Smooth muscle cell (in vitro differentiated cells): ENCODE measurements around the gene ADAMTS9. TPM values are rescaled to one million over a fixed set of nuclear protein-coding genes. Genes with fewer than 3 reads are reported as not detected.

ENCODE experiments used
- DNase-seq: peaks from one replicate; lab custom pipeline; 2025; ENCODE audit not compliant: unreplicated experiment; lab: John Stamatoyannopoulos, UW
- H2AFZ ChIP-seq: fragments of 200-600 bp; sonication (generic); 2 replicates; pipeline ENCODE4 v1.6.0; 2016; ENCODE audit warnings: antibody characterized with exemption, low read depth, mild to moderate bottlenecking
- H3F3A ChIP-seq: fragments of 200-600 bp; sonication (generic); 2 replicates; pipeline ENCODE4 v1.6.0; 2017; ENCODE audit warnings: antibody characterized with exemption, low read depth
- H3K27ac ChIP-seq: fragments of 200-600 bp; sonication (generic); 2 replicates; pipeline ENCODE4 v1.5.1; 2016; ENCODE audit warnings: low read depth, mild to moderate bottlenecking
- H3K27me3 ChIP-seq: fragments of 200-600 bp; sonication (generic); 2 replicates; pipeline ENCODE4 v1.6.1; 2016; ENCODE audit warnings: low read depth, mild to moderate bottlenecking
- H3K36me3 ChIP-seq: fragments of 200-600 bp; sonication (generic); 2 replicates; pipeline ENCODE4 v1.5.1; 2016; ENCODE audit warnings: low read depth
- H3K4me1 ChIP-seq: fragments of 200-600 bp; sonication (generic); 2 replicates; pipeline ENCODE4 v1.5.1; 2016; ENCODE audit warnings: low read depth
- H3K4me2 ChIP-seq: fragments of 200-600 bp; sonication (generic); 2 replicates; pipeline ENCODE4 v1.6.0; 2016; ENCODE audit warnings: mild to moderate bottlenecking
- H3K4me3 ChIP-seq: fragments of 200-600 bp; sonication (generic); 2 replicates; pipeline ENCODE4 v1.5.1; 2016; ENCODE audit warnings: mild to moderate bottlenecking
- H3K79me2 ChIP-seq: fragments of 200-600 bp; sonication (generic); 2 replicates; pipeline ENCODE4 v1.6.0; 2016; ENCODE audit warnings: low read depth, mild to moderate bottlenecking
- H3K9ac ChIP-seq: fragments of 200-600 bp; sonication (generic); 2 replicates; pipeline ENCODE4 v1.6.0; 2016; ENCODE audit warnings: low read depth
- H3K9me3 ChIP-seq: fragments of 200-600 bp; sonication (generic); replicated peaks from 2 replicates; pipeline ENCODE4 v1.5.1; 2016; ENCODE audit warnings: low read depth
- H4K20me1 ChIP-seq: fragments of 200-600 bp; sonication (generic); 2 replicates; pipeline ENCODE4 v1.6.0; 2016; ENCODE audit warnings: low read depth
- WGBS: methylation state at CpG from one replicate; pipeline ENCODE4 v1.1.7; 2016; ENCODE audit warnings: low lambda C conversion rate; 5-methylcytosine and 5-hydroxymethylcytosine counted together
- polyA plus RNA-seq: library from polyadenylated mRNA; unstranded; fragments of >200 nt; fragmentation: Nextera tagmentation; extraction: Ambion mirVana; gene quantifications from 2 replicates; pipeline ENCODE4 v1.2.1, GENCODE V29; 2016
- total RNA-seq: library from RNA; depleted of rRNA; stranded (reverse); fragments of >200 nt; gene quantifications from 2 replicates; pipeline ENCODE4 v1.2.3, GENCODE V29; 2014
- TF ChIP-seq, protein P1 (sequence below): fragments of 200-600 bp; sonication (generic); IDR thresholded peaks from 2 replicates; pipeline ENCODE4 v1.5.1; 2017; ENCODE audit warnings: borderline replicate concordance, mild to moderate bottlenecking, antibody characterized with exemption; ENCODE audit not compliant: insufficient read depth, poor library complexity, severe bottlenecking

ADAMTS9 gene
- total and polyA plus RNA-seq, 2 experiments from 2014 or later, result 18.7 to 66.6 TPM

- Histone ChIP-seq H3K79me2 (peaks cover 91% of the 10 kb centered on the region), H3K27me3 (no peaks in the 10 kb centered on the region), H3K27ac (peak overlapping the region; percentile 10), H3K36me3 (no peaks in the 10 kb centered on the region), H3K9me3 (no peaks in the 10 kb centered on the region), H3K4me3 (no peak overlapping the region), H3K4me1 (peaks cover 8% of the 10 kb centered on the region), H4K20me1 (peaks cover 3% of the 10 kb centered on the region), H3K4me2 (peak overlapping the region; percentile 33), H2AFZ (no peak overlapping the region), H3F3A (peaks cover under 1% of the 10 kb centered on the region), H3K9ac (no peak overlapping the region)
- WGBS, result 75% methylated on average over 13 of the region's 13 CpGs
- no peak for DNase-seq
- TF ChIP-seq, protein P1, sequence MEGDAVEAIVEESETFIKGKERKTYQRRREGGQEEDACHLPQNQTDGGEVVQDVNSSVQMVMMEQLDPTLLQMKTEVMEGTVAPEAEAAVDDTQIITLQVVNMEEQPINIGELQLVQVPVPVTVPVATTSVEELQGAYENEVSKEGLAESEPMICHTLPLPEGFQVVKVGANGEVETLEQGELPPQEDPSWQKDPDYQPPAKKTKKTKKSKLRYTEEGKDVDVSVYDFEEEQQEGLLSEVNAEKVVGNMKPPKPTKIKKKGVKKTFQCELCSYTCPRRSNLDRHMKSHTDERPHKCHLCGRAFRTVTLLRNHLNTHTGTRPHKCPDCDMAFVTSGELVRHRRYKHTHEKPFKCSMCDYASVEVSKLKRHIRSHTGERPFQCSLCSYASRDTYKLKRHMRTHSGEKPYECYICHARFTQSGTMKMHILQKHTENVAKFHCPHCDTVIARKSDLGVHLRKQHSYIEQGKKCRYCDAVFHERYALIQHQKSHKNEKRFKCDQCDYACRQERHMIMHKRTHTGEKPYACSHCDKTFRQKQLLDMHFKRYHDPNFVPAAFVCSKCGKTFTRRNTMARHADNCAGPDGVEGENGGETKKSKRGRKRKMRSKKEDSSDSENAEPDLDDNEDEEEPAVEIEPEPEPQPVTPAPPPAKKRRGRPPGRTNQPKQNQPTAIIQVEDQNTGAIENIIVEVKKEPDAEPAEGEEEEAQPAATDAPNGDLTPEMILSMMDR, result no peak
Observed at GRCh38 chr3:64667887-64668581, 19.8 kb downstream of the ADAMTS9 start.

GRCh38 chr3:64667138-64667537 is 20.7 kb downstream of the ADAMTS9 start:
- Histone ChIP-seq H3K9me3 (no peaks in the 10 kb centered on the region), H2AFZ (no peak overlapping the region), H3K79me2 (peaks cover 91% of the 10 kb centered on the region), H3K4me1 (peaks cover 5% of the 10 kb centered on the region), H3K36me3 (no peaks in the 10 kb centered on the region), H3K4me2 (no peak overlapping the region), H3K27me3 (no peaks in the 10 kb centered on the region), H3K9ac (no peak overlapping the region), H3F3A (no peaks in the 10 kb centered on the region), H4K20me1 (peaks cover 3% of the 10 kb centered on the region), H3K27ac (no peak overlapping the region), H3K4me3 (no peak overlapping the region)
- TF ChIP-seq, protein P1, result no peak
- 84% methylated on average over 6 of the region's 6 CpGs for WGBS
- DNase-seq, result no peak

DNA sequence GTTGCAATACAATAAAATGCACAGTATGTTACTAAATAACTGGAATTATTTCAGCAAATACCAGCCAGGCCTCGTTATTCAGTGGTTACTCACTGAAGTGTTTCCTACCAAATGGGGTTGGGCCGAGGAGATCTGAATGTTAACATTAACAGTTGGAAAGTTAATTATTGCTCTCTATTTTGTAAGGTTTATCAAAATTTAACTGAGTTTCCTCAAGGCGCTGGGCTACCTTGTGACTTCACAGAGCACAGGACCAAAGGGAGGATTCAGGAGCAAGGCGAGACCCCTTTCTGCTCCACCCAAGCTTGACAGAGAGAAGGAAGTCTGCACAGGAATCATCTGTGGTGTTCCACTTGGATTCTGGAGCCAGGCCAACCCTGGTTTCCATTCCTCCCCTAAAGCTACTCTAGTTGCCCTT is 21.6 kb downstream of the ADAMTS9 start:
- peak overlapping the region; percentile 1 for H3K9ac ChIP-seq
- H2AFZ ChIP-seq, result peak overlapping the region; percentile 22
- no peaks in the 10 kb centered on the region for H3K36me3 ChIP-seq
- H3K9me3 ChIP-seq, result no peaks in the 10 kb centered on the region
- H3K79me2 ChIP-seq, result peaks cover 90% of the 10 kb centered on the region
- TF ChIP-seq, protein P1, result no peak
- no peak overlapping the region for H3K4me3 ChIP-seq
- no peak for DNase-seq
- H3K27ac ChIP-seq, result peak overlapping the region; percentile 39
- no peaks in the 10 kb centered on the region for H3F3A ChIP-seq
- H3K4me2 ChIP-seq, result peak overlapping the region; percentile 56
- H3K4me1 ChIP-seq, result peaks cover 5% of the 10 kb centered on the region
- peaks cover 2% of the 10 kb centered on the region for H4K20me1 ChIP-seq
- H3K27me3 ChIP-seq, result no peaks in the 10 kb centered on the region
- 61% methylated on average over 4 of the region's 4 CpGs for WGBS

- Histone ChIP-seq H4K20me1 (no peaks in the 10 kb centered on the region), H3K79me2 (peaks cover 78% of the 10 kb centered on the region), H3K27me3 (no peaks in the 10 kb centered on the region), H3K9ac (no peak overlapping the region), H3K36me3 (no peaks in the 10 kb centered on the region), H3K27ac (no peak overlapping the region), H3K4me1 (peaks cover 5% of the 10 kb centered on the region), H3K4me3 (no peak overlapping the region), H2AFZ (no peak overlapping the region), H3F3A (no peaks in the 10 kb centered on the region), H3K4me2 (no peak overlapping the region), H3K9me3 (no peaks in the 10 kb centered on the region)
- WGBS, result 94% methylated on average over 3 of the region's 3 CpGs
- TF ChIP-seq, protein P1, result no peak
- DNase-seq, result no peak
Observed at GRCh38 chr3:64664397-64664796, 23.4 kb downstream of the ADAMTS9 start.
